ENCODE measurements around the gene OR2T35. TPM values are rescaled to one million over a fixed set of nuclear protein-coding genes. Genes with fewer than 3 reads are reported as not detected.
"Not testable (repeated sequence)": the region's sequence is repeated elsewhere in the genome, so short reads cannot be mapped to it uniquely, and the experiment has no call there.

The OR2T35 gene
- total RNA-seq: not detected
- long read RNA-seq: 0 reads

GRCh38 chr1:248645178-248645577 is at the start of gene OR2T35:
Gene OR2T35 (minus strand): TSS chr1:248645278. CDS start chr1:248639258, 6,020 bp downstream.
- intact Hi-C loops (cut with DNase I): not testable (repeated sequence)

GRCh38 chr1:248691567-248692155 is 46.6 kb upstream of the OR2T35 start:
- intact Hi-C loops (cut with DNase I): no loop called here
- DNase-seq (ENCODE audit: low spot score): no peak

More at GRCh38 chr1:248645178-248645577, at the start of gene OR2T35:
- not testable (repeated sequence) for DNase-seq (ENCODE audit: low spot score)

- DNase-seq (ENCODE audit: low spot score): no peak
- intact Hi-C loops (cut with DNase I): no loop called here
Observed at GRCh38 chr1:248688527-248689298, 43.6 kb upstream of the OR2T35 start.

- intact Hi-C loops (cut with DNase I): no loop called here
- DNase-seq (ENCODE audit: low spot score): no peak
Observed at GRCh38 chr1:248686815-248687214, 41.7 kb upstream of the OR2T35 start.

- intact Hi-C loops (cut with DNase I): no loop called here
- no peak for DNase-seq (ENCODE audit: low spot score)
Observed at GRCh38 chr1:248681651-248682050, 36.6 kb upstream of the OR2T35 start.

- intact Hi-C loops (cut with DNase I): no loop called here
- no peak for DNase-seq (ENCODE audit: low spot score)
Observed at GRCh38 chr1:248670003-248670402, 24.9 kb upstream of the OR2T35 start.

- DNase-seq (ENCODE audit: low spot score); intact Hi-C loops (cut with DNase I): not testable (repeated sequence)
Observed at GRCh38 chr1:248663453-248664328, 18.6 kb upstream of the OR2T35 start.

- not testable (repeated sequence) for DNase-seq (ENCODE audit: low spot score)
- intact Hi-C loops (cut with DNase I): loop anchor here (10.0 kb wide), 1 partner anchor 212 kb away; the partner anchor contains the start of gene OR2T2
Observed at GRCh38 chr1:248656797-248657196, 11.7 kb upstream of the OR2T35 start.

- not testable (repeated sequence) for DNase-seq (ENCODE audit: low spot score)
- intact Hi-C loops (cut with DNase I): loop anchor here (10.0 kb wide), 1 partner anchor 211 kb away; the partner anchor contains the start of gene OR2T2
Observed at GRCh38 chr1:248655354-248655753, 10.3 kb upstream of the OR2T35 start, which contains the start of gene OR2T27. Gene OR2T27 (minus strand): TSS chr1:248655528. CDS start chr1:248650884, 4,644 bp downstream.

GRCh38 chr1:248648770-248649536 is 3.9 kb upstream of the OR2T35 start:
- DNase-seq (ENCODE audit: low spot score); intact Hi-C loops (cut with DNase I): not testable (repeated sequence)

GRCh38 chr1:248642971-248643651 is 2.0 kb downstream of the OR2T35 start:
- DNase-seq (ENCODE audit: low spot score); intact Hi-C loops (cut with DNase I): not testable (repeated sequence)

- intact Hi-C loops (cut with DNase I); DNase-seq (ENCODE audit: low spot score): not testable (repeated sequence)
Observed at GRCh38 chr1:248641583-248641982, 3.5 kb downstream of the OR2T35 start.

GRCh38 chr1:248640906-248641305 is 4.2 kb downstream of the OR2T35 start:
- DNase-seq (ENCODE audit: low spot score); intact Hi-C loops (cut with DNase I): not testable (repeated sequence)

- intact Hi-C loops (cut with DNase I): not testable (repeated sequence)
Observed at GRCh38 chr1:248639652-248640051, 5.4 kb downstream of the OR2T35 start.

GRCh38 chr1:248636612-248637011 is 8.5 kb downstream of the OR2T35 start:
- DNase-seq (ENCODE audit: low spot score); intact Hi-C loops (cut with DNase I): not testable (repeated sequence)

More at GRCh38 chr1:248639652-248640051, 5.4 kb downstream of the OR2T35 start:
- not testable (repeated sequence) for DNase-seq (ENCODE audit: low spot score)

- intact Hi-C loops (cut with DNase I); DNase-seq (ENCODE audit: low spot score): not testable (repeated sequence)
Observed at GRCh38 chr1:248634991-248635390, 10.1 kb downstream of the OR2T35 start, which contains the start of gene OR2T11. Gene OR2T11 (minus strand): TSS chr1:248635091. CDS start chr1:248627128, 7,963 bp downstream.

GRCh38 chr1:248631354-248632008 is 13.6 kb downstream of the OR2T35 start:
- intact Hi-C loops (cut with DNase I): no loop called here
- DNase-seq (ENCODE audit: low spot score): no peak

- intact Hi-C loops (cut with DNase I): no loop called here
- DNase-seq (ENCODE audit: low spot score): no peak
Observed at GRCh38 chr1:248630551-248630950, 14.5 kb downstream of the OR2T35 start.
